Measurements from ENCODE around the gene TBX3.

DNA sequence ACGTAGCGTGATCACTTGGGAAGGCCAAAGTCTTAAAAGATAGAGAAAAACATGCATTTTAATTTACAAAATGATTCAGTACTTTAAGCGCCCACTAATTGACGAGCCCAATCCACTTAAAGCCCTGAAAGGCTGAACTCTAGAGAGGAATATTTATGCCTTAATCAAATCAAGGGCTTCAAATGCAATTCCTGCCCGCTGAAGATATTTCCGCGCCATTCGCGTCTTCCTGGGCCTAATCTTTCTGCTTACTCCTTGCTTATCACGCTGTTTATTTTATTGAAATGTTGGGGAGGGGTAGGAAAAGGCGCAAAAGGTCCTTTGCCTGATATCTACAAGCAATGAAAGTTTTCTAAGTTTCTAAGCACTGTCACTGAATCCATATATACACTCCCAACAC lies 4.0 kb downstream of the TBX3 start:
- TF ChIP-seq TAF1 (IDR thresholded peaks at IDR 0.05; ENCODE audit: low read depth) (no peak), FOXM1 (IDR thresholded peaks at IDR 0.05; ENCODE audit: borderline replicate concordance, low read depth) (no peak), YY1 (IDR thresholded peaks at IDR 0.05; ENCODE audit: low read depth) (no peak), EP300 (IDR thresholded peaks at IDR 0.05; ENCODE audit: borderline replicate concordance) (no peak), TEAD4 (IDR thresholded peaks at IDR 0.05) (no peak), MAX (IDR thresholded peaks at IDR 0.05) (no peak), RAD21 (IDR thresholded peaks at IDR 0.05; ENCODE audit: low read depth) (no peak), REST (IDR thresholded peaks at IDR 0.05; ENCODE audit: low read depth) (no peak), EGR1 (IDR thresholded peaks at IDR 0.05) (no peak), CEBPB (IDR thresholded peaks at IDR 0.05) (no peak), CREB1 (IDR thresholded peaks at IDR 0.05; ENCODE audit: low read depth) (no peak), ZBTB7A (IDR thresholded peaks at IDR 0.05; ENCODE audit: low read depth) (no peak)
